Suprapubic skin (tissue), 4 donors: Measurements from ENCODE around the gene INSR. TPM values are rescaled to one million over a fixed set of nuclear protein-coding genes. Genes with fewer than 3 reads are reported as not detected.
"Not testable (repeated sequence)": the region's sequence is repeated elsewhere in the genome, so short reads cannot be mapped to it uniquely, and the experiment has no call there.

ENCODE experiments used
- DNase-seq, 2 donors: peaks; one replicate each; pipeline ENCODE4 v3.0.0-alpha.2; 2019; ENCODE audit warnings: low spot score in 2 of 2
- H3K27ac ChIP-seq: fragments of 200-600 bp; sonication (generic); one replicate; pipeline ENCODE4 v1.5.1; 2019
- H3K27me3 ChIP-seq: fragments of 200-600 bp; sonication (generic); one replicate; pipeline ENCODE4 v1.5.1; 2019
- H3K36me3 ChIP-seq: fragments of 200-600 bp; sonication (generic); one replicate; pipeline ENCODE4 v1.5.1; 2019
- H3K4me1 ChIP-seq: fragments of 200-600 bp; sonication (generic); one replicate; pipeline ENCODE4 v1.5.1; 2019
- H3K4me3 ChIP-seq: fragments of 200-600 bp; sonication (generic); one replicate; pipeline ENCODE4 v1.5.1; 2019; ENCODE audit warnings: mild to moderate bottlenecking
- H3K9me3 ChIP-seq: fragments of 200-600 bp; sonication (generic); one replicate; pipeline ENCODE4 v1.5.1; 2019
- EP300 ChIP-seq: sonication (generic); formaldehyde crosslinking; IDR thresholded peaks from one replicate; pipeline ENCODE4 v1.6.1; 2017; ENCODE audit warnings: antibody characterized with exemption
- POLR2A ChIP-seq, 2 donors: fragments of 450-650 bp; IDR thresholded peaks; one replicate each; pipeline ENCODE4 v1.6.1; 2017; ENCODE audit warnings: antibody characterized with exemption in 2 of 2, mild to moderate bottlenecking in 2 of 2, moderate library complexity in 2 of 2
- POLR2AphosphoS5 ChIP-seq, 3 donors: sonication (generic); formaldehyde crosslinking; IDR thresholded peaks; one replicate each; pipeline ENCODE4 v1.6.1; 2017; ENCODE audit warnings: antibody characterized with exemption in 3 of 3
- WGBS: methylation state at CpG from one replicate; pipeline ENCODE4 v1.1.5; 2018; 5-methylcytosine and 5-hydroxymethylcytosine counted together
- total RNA-seq, 4 donors: library from RNA; depleted of rRNA; stranded (reverse); fragments of >200 nt; gene quantifications; one replicate each; pipeline ENCODE4 v1.1.0, GENCODE V29; 2016
- TF ChIP-seq, protein P1 (sequence below), 2 donors: fragments of 200-600 bp in 1 of 2; fragments of 450-650 bp in 1 of 2; sonication (generic) in 1 of 2; IDR thresholded peaks; one replicate each; pipeline ENCODE4 v1.5.1; 2016 to 2019; ENCODE audit warnings: antibody characterized with exemption in 2 of 2, mild to moderate bottlenecking in 1 of 2, moderate library complexity in 1 of 2

INSR gene
- total RNA-seq, 4 donors from 2014 or later, result 51.5 to 173 (median 77.8) TPM

DNA sequence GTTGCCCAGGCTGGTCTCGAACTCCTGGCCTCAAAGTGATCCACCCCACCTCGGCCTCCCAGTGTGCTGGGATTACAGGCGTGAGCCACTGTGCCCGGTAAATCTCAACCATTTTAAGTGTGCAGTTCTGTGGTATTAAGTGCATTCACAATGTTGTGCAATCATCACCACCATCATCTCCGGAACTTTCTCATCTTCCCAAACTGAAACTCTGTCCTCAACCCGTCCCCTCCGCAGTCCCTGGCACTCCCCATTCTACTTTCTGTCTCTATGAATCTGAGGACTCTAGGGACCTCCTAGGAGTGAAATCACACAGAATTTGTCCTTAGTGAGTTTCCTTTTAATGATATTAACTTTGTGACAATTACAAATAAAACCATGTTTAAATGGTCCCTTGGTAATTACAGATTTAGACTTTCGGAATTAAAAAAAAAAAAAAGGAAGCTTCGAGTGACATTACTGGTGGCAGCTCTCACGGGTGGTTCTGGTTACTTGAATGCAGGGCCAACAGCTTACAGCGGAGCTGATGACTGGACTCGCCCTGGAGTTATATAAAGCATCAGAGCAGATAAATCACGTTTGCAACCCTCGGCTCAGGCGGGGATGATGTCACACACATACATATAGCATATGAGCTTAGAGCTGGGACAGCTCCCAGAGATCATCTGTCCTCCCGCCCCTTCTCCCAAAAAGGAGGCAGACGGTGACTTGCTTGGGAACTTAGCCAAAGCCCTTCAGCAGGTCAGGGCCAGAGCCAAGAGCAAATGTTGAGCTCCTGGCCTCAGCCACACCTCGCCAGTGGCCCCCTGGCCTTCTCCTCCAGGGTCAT is 134.9 kb downstream of the INSR start:
- H3K4me1 ChIP-seq, result no peaks in the 10 kb centered on the region
- WGBS, result 50% methylated on average over 18 of the region's 18 CpGs
- peaks cover 48% of the 10 kb centered on the region for H3K36me3 ChIP-seq
- DNase-seq, result peak in 1 of 2 donors; percentile 85
- TF ChIP-seq, protein P1, sequence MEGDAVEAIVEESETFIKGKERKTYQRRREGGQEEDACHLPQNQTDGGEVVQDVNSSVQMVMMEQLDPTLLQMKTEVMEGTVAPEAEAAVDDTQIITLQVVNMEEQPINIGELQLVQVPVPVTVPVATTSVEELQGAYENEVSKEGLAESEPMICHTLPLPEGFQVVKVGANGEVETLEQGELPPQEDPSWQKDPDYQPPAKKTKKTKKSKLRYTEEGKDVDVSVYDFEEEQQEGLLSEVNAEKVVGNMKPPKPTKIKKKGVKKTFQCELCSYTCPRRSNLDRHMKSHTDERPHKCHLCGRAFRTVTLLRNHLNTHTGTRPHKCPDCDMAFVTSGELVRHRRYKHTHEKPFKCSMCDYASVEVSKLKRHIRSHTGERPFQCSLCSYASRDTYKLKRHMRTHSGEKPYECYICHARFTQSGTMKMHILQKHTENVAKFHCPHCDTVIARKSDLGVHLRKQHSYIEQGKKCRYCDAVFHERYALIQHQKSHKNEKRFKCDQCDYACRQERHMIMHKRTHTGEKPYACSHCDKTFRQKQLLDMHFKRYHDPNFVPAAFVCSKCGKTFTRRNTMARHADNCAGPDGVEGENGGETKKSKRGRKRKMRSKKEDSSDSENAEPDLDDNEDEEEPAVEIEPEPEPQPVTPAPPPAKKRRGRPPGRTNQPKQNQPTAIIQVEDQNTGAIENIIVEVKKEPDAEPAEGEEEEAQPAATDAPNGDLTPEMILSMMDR (IDR thresholded peaks at IDR 0.05), result no peak
- TF ChIP-seq EP300 (no peak), POLR2AphosphoS5 (IDR thresholded peaks at IDR 0.05) (no peak), POLR2A (IDR thresholded peaks at IDR 0.05) (no peak)
- H3K27me3 ChIP-seq, result no peaks in the 10 kb centered on the region
- no peak overlapping the region for H3K4me3 ChIP-seq
- H3K27ac ChIP-seq, result peak overlapping the region; percentile 24
- H3K9me3 ChIP-seq, result no peaks in the 10 kb centered on the region

DNA sequence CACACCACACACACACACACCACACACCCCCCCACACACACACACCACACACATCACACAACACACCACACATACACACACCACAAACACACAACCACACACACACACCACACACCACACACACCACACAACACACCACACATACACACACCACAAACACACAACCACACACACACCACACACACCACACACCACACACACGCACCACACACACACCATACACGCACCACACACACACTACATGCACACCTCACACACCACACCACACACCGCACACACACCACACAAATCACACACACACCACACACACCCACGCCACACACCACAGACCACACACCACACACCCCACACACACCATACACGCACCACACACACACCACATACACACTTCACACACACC is 141.2 kb downstream of the INSR start:
- DNase-seq, result no peak
- no peak overlapping the region for H3K4me3 ChIP-seq
- no peaks in the 10 kb centered on the region for H3K4me1 ChIP-seq
- WGBS, result 90% methylated on average over 5 of the region's 5 CpGs
- no peaks in the 10 kb centered on the region for H3K9me3 ChIP-seq
- no peaks in the 10 kb centered on the region for H3K27me3 ChIP-seq
- H3K27ac ChIP-seq, result no peak overlapping the region
- TF ChIP-seq POLR2AphosphoS5 (IDR thresholded peaks at IDR 0.05) (no peak), POLR2A (IDR thresholded peaks at IDR 0.05) (no peak), EP300 (no peak)
- TF ChIP-seq, protein P1 (IDR thresholded peaks at IDR 0.05), result no peak
- H3K36me3 ChIP-seq, result peaks cover 34% of the 10 kb centered on the region

DNA sequence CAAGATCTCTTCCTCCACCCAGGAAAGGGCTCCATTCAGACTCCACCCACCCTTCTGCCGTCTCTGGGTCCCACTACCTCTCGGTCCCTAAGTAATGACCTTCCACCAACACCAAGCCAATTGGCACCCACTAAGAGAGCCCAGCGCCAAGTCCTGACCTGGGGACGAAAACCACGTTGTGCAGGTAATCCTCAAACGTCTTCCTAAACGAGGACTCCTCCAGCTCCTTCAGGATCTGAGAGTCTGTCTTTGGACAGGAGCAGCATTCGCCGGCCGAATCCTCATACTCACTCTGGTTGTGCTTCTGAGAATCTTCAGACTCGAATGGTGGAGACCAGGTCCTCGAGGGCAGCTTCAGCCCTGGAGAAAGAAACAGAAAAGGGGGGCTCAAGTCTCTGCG is 141.6 kb downstream of the INSR start:
- no peak overlapping the region for H3K27ac ChIP-seq
- H3K4me1 ChIP-seq, result no peaks in the 10 kb centered on the region
- H3K9me3 ChIP-seq, result no peaks in the 10 kb centered on the region
- no peak for DNase-seq
- no peak overlapping the region for H3K4me3 ChIP-seq
- H3K36me3 ChIP-seq, result peaks cover 32% of the 10 kb centered on the region
- no peak for TF ChIP-seq EP300
- TF ChIP-seq, protein P1 (IDR thresholded peaks at IDR 0.05), result no peak
- no peak for TF ChIP-seq POLR2AphosphoS5 (IDR thresholded peaks at IDR 0.05)
- no peak for TF ChIP-seq POLR2A (IDR thresholded peaks at IDR 0.05)
- H3K27me3 ChIP-seq, result no peaks in the 10 kb centered on the region
- WGBS, result 75% methylated on average over 13 of the region's 13 CpGs

DNA sequence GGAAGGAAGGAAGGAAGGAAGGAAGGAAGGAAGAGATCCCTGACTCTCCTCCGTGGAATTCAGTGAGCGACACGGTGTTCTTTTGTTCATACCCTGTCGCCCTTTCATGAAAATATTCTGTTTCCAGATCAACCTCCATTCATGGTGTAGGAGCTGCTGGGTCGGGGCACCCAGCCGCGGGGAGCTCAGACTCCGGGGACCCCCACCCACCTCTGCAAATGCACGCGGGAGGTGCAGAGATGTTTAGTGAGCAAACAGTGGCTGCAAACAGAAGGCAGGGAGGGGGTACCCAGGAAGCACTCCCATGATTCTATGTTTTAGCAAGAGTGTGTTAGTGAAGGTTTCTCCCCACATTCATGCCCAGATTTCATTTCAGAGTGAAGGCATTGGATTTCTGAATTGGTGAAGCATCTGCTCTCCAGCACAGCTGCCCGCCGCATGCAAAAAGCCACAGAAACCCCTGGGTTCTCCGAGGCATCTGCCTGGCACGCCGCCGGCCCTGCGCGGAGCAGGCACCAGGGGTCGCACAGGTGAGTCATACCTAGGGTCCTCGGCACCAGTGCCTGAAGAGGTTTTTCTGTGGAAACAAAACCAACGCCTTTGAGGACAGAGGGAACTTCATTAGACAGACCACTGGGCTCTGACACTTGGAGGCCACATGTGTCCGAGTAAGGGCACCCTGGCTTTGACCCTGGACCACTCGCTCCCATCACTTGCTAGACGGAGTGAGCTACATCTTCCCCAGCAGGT is 144.1 kb downstream of the INSR start:
- no peak for TF ChIP-seq POLR2AphosphoS5 (IDR thresholded peaks at IDR 0.05)
- no peak for TF ChIP-seq EP300
- no peak for TF ChIP-seq POLR2A (IDR thresholded peaks at IDR 0.05)
- TF ChIP-seq, protein P1 (IDR thresholded peaks at IDR 0.05), result no peak
- no peak overlapping the region for H3K27ac ChIP-seq

DNA sequence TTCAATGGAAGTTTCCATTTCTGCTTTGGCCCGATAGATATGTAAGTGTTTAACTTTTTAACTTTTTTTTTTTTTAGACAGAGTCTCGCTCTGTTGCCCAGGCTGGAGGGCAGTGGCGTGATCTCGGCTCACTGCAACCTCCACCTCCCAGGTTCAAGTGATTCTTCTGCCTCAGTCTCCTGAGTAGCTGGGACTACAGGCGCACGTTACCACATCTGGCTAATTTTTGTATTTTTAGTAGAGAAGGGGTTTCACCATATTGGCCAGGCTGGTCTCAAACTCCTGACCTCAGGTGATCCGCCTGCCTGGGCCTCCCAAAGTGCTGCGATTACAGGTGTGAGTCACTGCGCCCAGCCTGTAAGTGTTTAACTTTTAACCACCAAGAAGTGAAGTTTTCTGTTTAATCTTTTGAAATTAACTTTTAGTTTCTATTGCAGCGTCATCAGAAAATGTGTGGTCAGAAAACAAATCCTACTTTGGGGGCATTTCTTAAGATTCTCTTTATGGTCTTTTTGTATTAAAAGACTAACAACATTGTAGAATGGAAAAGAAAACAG is 147.0 kb downstream of the INSR start:
- WGBS, result 98% methylated on average over 10 of the region's 10 CpGs

More for the DNA sequence above, 144.1 kb downstream of the INSR start:
- WGBS, result 85% methylated on average over 24 of the region's 24 CpGs
- no peak for DNase-seq
- Histone ChIP-seq H3K4me1 (no peaks in the 10 kb centered on the region), H3K36me3 (peaks cover 24% of the 10 kb centered on the region), H3K9me3 (no peaks in the 10 kb centered on the region), H3K27me3 (no peaks in the 10 kb centered on the region), H3K4me3 (no peak overlapping the region)

DNA sequence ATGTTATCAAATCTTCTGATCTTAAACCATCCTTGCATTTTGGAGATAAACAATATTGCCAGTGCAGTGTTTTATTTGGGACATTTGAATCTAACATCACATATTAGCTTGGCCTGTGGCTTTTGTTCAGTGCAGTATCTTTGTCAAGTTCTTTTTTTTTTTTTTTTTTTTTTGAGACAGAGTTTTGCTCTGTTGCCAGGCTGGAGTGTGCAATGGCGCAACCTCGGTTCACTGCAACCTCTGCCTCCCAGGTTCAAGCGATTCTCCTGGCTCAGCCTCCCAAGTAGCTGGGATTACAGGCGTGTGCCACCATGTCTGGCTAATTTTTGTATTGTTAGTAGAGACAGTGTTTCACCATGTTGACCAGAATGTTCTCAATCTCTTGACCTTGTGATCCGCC is 148.1 kb downstream of the INSR start:
- H3K27ac ChIP-seq, H3K4me3 ChIP-seq, H3K9me3 ChIP-seq, DNase-seq, H3K27me3 ChIP-seq, H3K4me1 ChIP-seq: not testable (repeated sequence)
- H3K36me3 ChIP-seq, result peaks cover 22% of the 10 kb centered on the region
- 100% methylated on average over 5 of the region's 5 CpGs for WGBS

More for the DNA sequence above, 147.0 kb downstream of the INSR start:
- not testable (repeated sequence) for DNase-seq, H3K4me1 ChIP-seq, H3K4me3 ChIP-seq, H3K27ac ChIP-seq, H3K9me3 ChIP-seq, H3K27me3 ChIP-seq
- H3K36me3 ChIP-seq, result peaks cover 22% of the 10 kb centered on the region
